OCI-LY1 (cell line): ENCODE results near the gene PGBD2.

Source experiments
- CTCF ChIP-seq: fragments of 200-600 bp; sonication (generic), shearing (Covaris generic); IDR thresholded peaks from 2 replicates; pipeline ENCODE4 v1.5.1; 2017; ENCODE audit warnings: mild to moderate bottlenecking, antibody characterized with exemption, low read length, moderate library complexity, mixed read lengths
- EZH2 ChIP-seq: fragments of 200-600 bp; sonication (generic), shearing (Covaris generic); IDR thresholded peaks from 2 replicates; pipeline ENCODE4 v1.8.0; 2017; ENCODE audit warnings: borderline replicate concordance, mixed run types, mild to moderate bottlenecking, antibody characterized with exemption, low read length, moderate library complexity, mixed read lengths

GRCh38 chr1:248857201-248857600, 48.8 kb upstream of the PGBD2 start:
- TF ChIP-seq CTCF (no peak), EZH2 (no peak)
